BLaER1 treated with 17β-estradiol and CSF1 and Interleukin-3, amounts not matched to agents 10 nM and 100 nM (cell line): ENCODE data around the gene SIK3.

Experiments
- H3K27ac ChIP-seq, 11 experiments: shearing (Covaris generic); formaldehyde crosslinking; 2 replicates each; pipeline ENCODE4 v1.8.1; 2022
- H3K27me3 ChIP-seq, 11 experiments: shearing (Covaris generic); formaldehyde crosslinking; 2 replicates each; pipeline ENCODE4 v1.8.1; 2022
- H3K36me3 ChIP-seq, 11 experiments: shearing (Covaris generic); formaldehyde crosslinking; 2 replicates each; pipeline ENCODE4 v1.8.1; 2022
- H3K4me1 ChIP-seq, 10 experiments: shearing (Covaris generic); formaldehyde crosslinking; 2 replicates each; pipeline ENCODE4 v1.8.1; 2022
- H3K4me2 ChIP-seq, 11 experiments: shearing (Covaris generic); formaldehyde crosslinking; 2 replicates each; pipeline ENCODE4 v1.8.1; 2022
- H3K4me3 ChIP-seq, 10 experiments: shearing (Covaris generic); formaldehyde crosslinking; 2 replicates each; pipeline ENCODE4 v1.8.1; 2022
- H3K9ac ChIP-seq, 11 experiments: shearing (Covaris generic); formaldehyde crosslinking; 2 replicates each; pipeline ENCODE4 v1.8.1; 2022
- H3K9me3 ChIP-seq, 11 experiments: shearing (Covaris generic); formaldehyde crosslinking; replicated peaks in 1 of 11; 2 replicates each; pipeline ENCODE4 v1.8.1; 2022
- H4K20me1 ChIP-seq, 11 experiments: shearing (Covaris generic); formaldehyde crosslinking; 2 replicates each; pipeline ENCODE4 v1.8.1; 2022
- Cebpa-rat ChIP-seq, 11 experiments: shearing (Covaris generic); IDR thresholded peaks; 2 replicates each; pipeline ENCODE4 v1.8.1; 2022

Gene SIK3

GRCh38 chr11:117072517-117073461, 25.4 kb downstream of the SIK3 start:
- peak overlapping the region in 4 of 11 experiments; percentile 7 to 48 (median 30); a peak in 4 of 22 replicates for H3K9ac ChIP-seq
- H4K20me1 ChIP-seq: peaks cover 35 to 100% (median 71%) of the 10 kb centered on the region in 11 experiments; a peak in 21 of 22 replicates
- peak overlapping the region in 10 of 11 experiments; percentile 16 to 79 (median 56); a peak in 17 of 22 replicates for H3K27ac ChIP-seq
- peak in 5 of 11 experiments; percentile 28 to 89 (median 75); a peak in 7 of 22 replicates for TF ChIP-seq Cebpa-rat (IDR thresholded peaks at IDR 0.05)
- 0 out of 22 replicates have a peak, but pooled peaks cover 0 to 6% (median 0%) of the 10 kb centered on the region in 11 experiments for H3K36me3 ChIP-seq
- peak overlapping the region in 8 of 11 experiments; percentile 51 to 88 (median 74); a peak in 16 of 22 replicates for H3K4me2 ChIP-seq
- no peaks in the 10 kb centered on the region for H3K9me3 ChIP-seq
- peaks cover 19 to 92% (median 71%) of the 10 kb centered on the region in 10 experiments for H3K4me1 ChIP-seq
- H3K4me3 ChIP-seq: peak overlapping the region in 2 of 10 experiments; percentile 6 to 30; a peak in 1 of 20 replicates
- H3K27me3 ChIP-seq: no peaks in the 10 kb centered on the region

- Histone ChIP-seq H4K20me1 (peaks cover 33 to 100% (median 69%) of the 10 kb centered on the region in 11 experiments; a peak in 21 of 22 replicates), H3K36me3 (peaks cover 0 to 6% (median 0%) of the 10 kb centered on the region in 11 experiments; a peak in 4 of 22 replicates), H3K4me1 (peaks cover 5 to 87% (median 56%) of the 10 kb centered on the region in 10 experiments), H3K4me2 (peak overlapping the region in 7 of 11 experiments; percentile 60 to 88 (median 79); a peak in 12 of 22 replicates), H3K27ac (peak overlapping the region in 8 of 11 experiments; percentile 48 to 79 (median 60); a peak in 13 of 22 replicates), H3K9ac (no peak overlapping the region), H3K27me3 (no peaks in the 10 kb centered on the region), H3K9me3 (no peaks in the 10 kb centered on the region), H3K4me3 (no peak overlapping the region)
- no peak for TF ChIP-seq Cebpa-rat (IDR thresholded peaks at IDR 0.05)
Measured at GRCh38 chr11:117071344-117071787, 26.9 kb downstream of the SIK3 start.

GRCh38 chr11:117070016-117070415, 28.2 kb downstream of the SIK3 start:
- peaks cover 0 to 86% (median 43%) of the 10 kb centered on the region in 10 experiments; a peak in 16 of 20 replicates for H3K4me1 ChIP-seq
- no peak overlapping the region for H3K9ac ChIP-seq
- peaks cover 0 to 10% (median 0%) of the 10 kb centered on the region in 11 experiments; a peak in 4 of 22 replicates for H3K36me3 ChIP-seq
- H3K9me3 ChIP-seq: no peaks in the 10 kb centered on the region
- peaks cover 32 to 100% (median 72%) of the 10 kb centered on the region in 11 experiments; a peak in 21 of 22 replicates for H4K20me1 ChIP-seq
- H3K4me2 ChIP-seq: peak overlapping the region in 4 of 11 experiments; percentile 4 to 88 (median 52); a peak in 6 of 22 replicates
- H3K4me3 ChIP-seq: no peak overlapping the region
- no peak for TF ChIP-seq Cebpa-rat (IDR thresholded peaks at IDR 0.05)
- H3K27me3 ChIP-seq: no peaks in the 10 kb centered on the region
- peak overlapping the region in 1 of 11 experiments; percentile 26; a peak in 1 of 22 replicates for H3K27ac ChIP-seq

DNA sequence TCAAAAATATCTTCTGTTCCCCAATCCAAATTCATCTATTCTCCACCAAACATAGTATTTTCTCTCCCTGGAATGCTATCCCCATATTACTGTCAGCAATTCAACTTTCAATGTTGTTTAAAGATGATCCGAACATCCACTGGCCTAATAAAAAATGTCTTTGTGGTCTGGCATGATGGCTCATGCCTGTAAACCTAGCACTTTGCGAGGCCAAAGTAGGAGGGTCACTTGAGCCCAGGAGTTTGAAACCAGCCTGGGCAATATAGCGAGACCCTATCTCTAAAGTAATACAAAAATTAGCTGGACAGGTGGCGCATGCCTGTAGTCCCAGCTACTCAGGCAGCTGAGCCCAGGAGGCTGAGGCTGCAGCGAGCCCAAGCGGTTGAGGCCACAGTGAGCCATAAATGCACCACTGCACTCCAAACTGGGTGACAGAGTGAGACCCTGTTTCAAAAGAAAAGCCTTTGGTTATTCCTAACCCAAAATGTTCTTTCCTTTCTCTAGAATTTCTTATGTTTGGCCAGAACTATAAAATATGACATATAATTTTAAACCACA, 29.8 kb downstream of the SIK3 start:
- Histone ChIP-seq H3K4me3 (no peak overlapping the region), H3K9me3 (no peaks in the 10 kb centered on the region), H3K36me3 (peaks cover 0 to 10% (median 0%) of the 10 kb centered on the region in 11 experiments; a peak in 4 of 22 replicates), H3K27ac (no peak overlapping the region), H3K4me1 (peaks cover 0 to 86% (median 28%) of the 10 kb centered on the region in 10 experiments; a peak in 17 of 20 replicates), H3K27me3 (no peaks in the 10 kb centered on the region), H4K20me1 (peaks cover 46 to 100% (median 75%) of the 10 kb centered on the region in 11 experiments), H3K9ac (no peak overlapping the region), H3K4me2 (no peak overlapping the region)
- no peak for TF ChIP-seq Cebpa-rat (IDR thresholded peaks at IDR 0.05)

GRCh38 chr11:117066959-117067358, 31.3 kb downstream of the SIK3 start:
- TF ChIP-seq Cebpa-rat (IDR thresholded peaks at IDR 0.05): no peak

DNA sequence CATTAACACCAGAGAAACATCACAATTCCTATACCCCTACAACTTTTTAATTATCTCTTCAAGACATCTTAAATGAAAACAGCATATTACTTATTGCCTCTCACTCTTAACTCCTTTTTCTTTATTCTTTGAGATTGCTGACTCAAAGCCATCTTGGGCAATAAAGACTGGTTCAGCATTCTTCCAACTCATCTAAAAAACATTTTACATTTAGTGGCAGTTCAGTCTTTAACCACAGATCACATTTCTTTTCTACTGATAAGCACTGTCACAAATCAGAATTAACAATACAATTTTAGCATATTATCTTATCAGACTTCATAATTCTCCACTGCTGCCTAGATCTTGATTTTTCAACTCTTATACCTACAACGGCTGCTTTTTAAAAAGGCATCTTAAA, 34.0 kb downstream of the SIK3 start:
- H3K4me3 ChIP-seq: no peak overlapping the region
- H3K9ac ChIP-seq: no peak overlapping the region; a peak in 1 of 22 replicates
- H3K9me3 ChIP-seq: no peaks in the 10 kb centered on the region
- TF ChIP-seq Cebpa-rat (IDR thresholded peaks at IDR 0.05): no peak
- peak overlapping the region in 4 of 11 experiments; percentile 13 to 60 (median 46); a peak in 6 of 22 replicates for H3K4me2 ChIP-seq
- H3K4me1 ChIP-seq: peaks cover 0 to 70% (median 10%) of the 10 kb centered on the region in 10 experiments; a peak in 15 of 20 replicates
- no peaks in the 10 kb centered on the region for H3K27me3 ChIP-seq
- peaks cover 0 to 10% (median 0%) of the 10 kb centered on the region in 11 experiments; a peak in 4 of 22 replicates for H3K36me3 ChIP-seq
- peak overlapping the region in 1 of 11 experiments; percentile 28; a peak in 4 of 22 replicates for H3K27ac ChIP-seq
- peaks cover 67 to 100% (median 91%) of the 10 kb centered on the region in 11 experiments for H4K20me1 ChIP-seq

More at GRCh38 chr11:117066959-117067358, 31.3 kb downstream of the SIK3 start:
- Histone ChIP-seq H3K27ac (no peak overlapping the region), H3K9ac (no peak overlapping the region), H3K9me3 (no peaks in the 10 kb centered on the region), H3K4me1 (peaks cover under 1 to 86% (median 21%) of the 10 kb centered on the region in 10 experiments; a peak in 18 of 20 replicates), H3K36me3 (peaks cover 0 to 10% (median 0%) of the 10 kb centered on the region in 11 experiments; a peak in 4 of 22 replicates), H4K20me1 (peaks cover 50 to 100% (median 83%) of the 10 kb centered on the region in 11 experiments), H3K4me2 (no peak overlapping the region), H3K4me3 (no peak overlapping the region), H3K27me3 (no peaks in the 10 kb centered on the region)

GRCh38 chr11:117062498-117062897, 35.7 kb downstream of the SIK3 start:
- Histone ChIP-seq H3K4me3 (no peak overlapping the region), H3K36me3 (peaks cover 0 to 10% (median 0%) of the 10 kb centered on the region in 11 experiments; a peak in 4 of 22 replicates), H3K27ac (no peak overlapping the region), H3K9me3 (no peaks in the 10 kb centered on the region), H3K4me1 (peaks cover 0 to 79% (median 10%) of the 10 kb centered on the region in 10 experiments; a peak in 15 of 20 replicates), H3K27me3 (no peaks in the 10 kb centered on the region), H3K9ac (no peak overlapping the region), H3K4me2 (peak overlapping the region in 8 of 11 experiments; percentile 1 to 48 (median 10); a peak in 8 of 22 replicates), H4K20me1 (peaks cover 72 to 100% (median 92%) of the 10 kb centered on the region in 11 experiments)
- TF ChIP-seq Cebpa-rat (IDR thresholded peaks at IDR 0.05): no peak

DNA sequence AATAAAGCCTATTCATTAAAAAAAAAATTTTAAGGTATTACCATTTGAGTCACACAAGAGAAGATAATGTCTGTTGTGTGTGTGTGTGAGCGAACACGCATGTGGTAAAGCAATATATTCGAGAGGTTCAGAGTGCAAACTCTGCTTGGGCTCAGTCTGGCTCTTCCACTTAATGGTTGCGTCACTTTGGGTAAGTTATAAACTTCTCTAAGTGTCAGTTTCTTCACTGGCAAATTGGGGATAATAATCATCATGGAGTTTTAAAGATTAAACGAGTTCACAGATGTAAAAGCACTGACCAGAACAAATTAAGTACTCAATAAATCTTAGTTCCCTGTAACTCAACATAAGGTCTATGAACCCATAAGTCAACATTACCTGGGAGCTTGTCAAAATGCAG, 37.0 kb downstream of the SIK3 start:
- Histone ChIP-seq H3K27me3 (no peaks in the 10 kb centered on the region), H3K9ac (no peak overlapping the region), H3K4me3 (no peak overlapping the region), H3K4me2 (no peak overlapping the region), H3K27ac (no peak overlapping the region), H4K20me1 (peaks cover 70 to 100% (median 91%) of the 10 kb centered on the region in 11 experiments), H3K36me3 (peaks cover 0 to 8% (median 0%) of the 10 kb centered on the region in 11 experiments; a peak in 2 of 22 replicates), H3K4me1 (peaks cover 0 to 74% (median 10%) of the 10 kb centered on the region in 10 experiments; a peak in 15 of 20 replicates), H3K9me3 (no peaks in the 10 kb centered on the region)
- no peak for TF ChIP-seq Cebpa-rat (IDR thresholded peaks at IDR 0.05)
